Measurements from ENCODE around the gene CHCHD4.

DNA sequence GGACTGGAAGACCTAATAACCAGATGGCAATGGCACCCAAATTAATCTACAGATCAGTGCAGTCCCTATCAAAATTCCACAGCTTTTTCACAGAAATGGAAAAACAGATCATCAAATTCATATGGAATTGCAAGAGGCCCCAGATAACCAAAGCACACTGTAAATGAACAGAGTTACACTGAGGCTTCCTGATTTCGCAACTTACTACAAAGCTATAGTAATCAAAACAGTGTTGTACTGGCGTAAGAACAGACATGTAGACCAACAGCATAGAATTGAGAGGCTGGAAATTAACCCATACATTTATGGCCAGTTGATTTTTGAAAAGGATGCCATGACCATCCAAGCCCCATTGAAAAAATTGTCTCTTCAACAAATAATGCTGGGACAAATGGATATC, 37.5 kb upstream of the CHCHD4 start:
- TF ChIP-seq RFX5 (IDR thresholded peaks at IDR 0.05; ENCODE audit: low read length): no peak
- TF ChIP-seq, protein P1, sequence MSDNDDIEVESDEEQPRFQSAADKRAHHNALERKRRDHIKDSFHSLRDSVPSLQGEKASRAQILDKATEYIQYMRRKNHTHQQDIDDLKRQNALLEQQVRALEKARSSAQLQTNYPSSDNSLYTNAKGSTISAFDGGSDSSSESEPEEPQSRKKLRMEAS (IDR thresholded peaks at IDR 0.05; ENCODE audit: low read depth): no peak
- TF ChIP-seq, protein P2, sequence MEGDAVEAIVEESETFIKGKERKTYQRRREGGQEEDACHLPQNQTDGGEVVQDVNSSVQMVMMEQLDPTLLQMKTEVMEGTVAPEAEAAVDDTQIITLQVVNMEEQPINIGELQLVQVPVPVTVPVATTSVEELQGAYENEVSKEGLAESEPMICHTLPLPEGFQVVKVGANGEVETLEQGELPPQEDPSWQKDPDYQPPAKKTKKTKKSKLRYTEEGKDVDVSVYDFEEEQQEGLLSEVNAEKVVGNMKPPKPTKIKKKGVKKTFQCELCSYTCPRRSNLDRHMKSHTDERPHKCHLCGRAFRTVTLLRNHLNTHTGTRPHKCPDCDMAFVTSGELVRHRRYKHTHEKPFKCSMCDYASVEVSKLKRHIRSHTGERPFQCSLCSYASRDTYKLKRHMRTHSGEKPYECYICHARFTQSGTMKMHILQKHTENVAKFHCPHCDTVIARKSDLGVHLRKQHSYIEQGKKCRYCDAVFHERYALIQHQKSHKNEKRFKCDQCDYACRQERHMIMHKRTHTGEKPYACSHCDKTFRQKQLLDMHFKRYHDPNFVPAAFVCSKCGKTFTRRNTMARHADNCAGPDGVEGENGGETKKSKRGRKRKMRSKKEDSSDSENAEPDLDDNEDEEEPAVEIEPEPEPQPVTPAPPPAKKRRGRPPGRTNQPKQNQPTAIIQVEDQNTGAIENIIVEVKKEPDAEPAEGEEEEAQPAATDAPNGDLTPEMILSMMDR (IDR thresholded peaks at IDR 0.05): no peak
- TF ChIP-seq SIN3A (IDR thresholded peaks at IDR 0.05; ENCODE audit: borderline replicate concordance, low read depth, low read length): no peak
- TF ChIP-seq, protein P3, sequence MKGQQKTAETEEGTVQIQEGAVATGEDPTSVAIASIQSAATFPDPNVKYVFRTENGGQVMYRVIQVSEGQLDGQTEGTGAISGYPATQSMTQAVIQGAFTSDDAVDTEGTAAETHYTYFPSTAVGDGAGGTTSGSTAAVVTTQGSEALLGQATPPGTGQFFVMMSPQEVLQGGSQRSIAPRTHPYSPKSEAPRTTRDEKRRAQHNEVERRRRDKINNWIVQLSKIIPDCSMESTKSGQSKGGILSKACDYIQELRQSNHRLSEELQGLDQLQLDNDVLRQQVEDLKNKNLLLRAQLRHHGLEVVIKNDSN (IDR thresholded peaks at IDR 0.05; ENCODE audit: borderline replicate concordance, low read depth): no peak
- no peak for TF ChIP-seq EP300 (IDR thresholded peaks at IDR 0.05; ENCODE audit: borderline replicate concordance in 1 of 2, low read depth in 1 of 2, low read length in 1 of 2)
- TF ChIP-seq GATA2 (CRISPR knock-in tag; IDR thresholded peaks at IDR 0.05): no peak
- no peak for TF ChIP-seq POLR2AphosphoS5 (IDR thresholded peaks at IDR 0.05; ENCODE audit: low read depth, low read length)
- TF ChIP-seq, protein P4, sequence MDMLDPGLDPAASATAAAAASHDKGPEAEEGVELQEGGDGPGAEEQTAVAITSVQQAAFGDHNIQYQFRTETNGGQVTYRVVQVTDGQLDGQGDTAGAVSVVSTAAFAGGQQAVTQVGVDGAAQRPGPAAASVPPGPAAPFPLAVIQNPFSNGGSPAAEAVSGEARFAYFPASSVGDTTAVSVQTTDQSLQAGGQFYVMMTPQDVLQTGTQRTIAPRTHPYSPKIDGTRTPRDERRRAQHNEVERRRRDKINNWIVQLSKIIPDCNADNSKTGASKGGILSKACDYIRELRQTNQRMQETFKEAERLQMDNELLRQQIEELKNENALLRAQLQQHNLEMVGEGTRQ (IDR thresholded peaks at IDR 0.05; ENCODE audit: borderline replicate concordance, low read depth, low read length): no peak
- no peak for TF ChIP-seq YY1 (IDR thresholded peaks at IDR 0.05; ENCODE audit: low read depth)
- no peak for TF ChIP-seq RAD21 (IDR thresholded peaks at IDR 0.05; ENCODE audit: low read length)
